ENCODE data around the gene PACRG. TPM values are rescaled to one million over a fixed set of nuclear protein-coding genes. Genes with fewer than 3 reads are reported as not detected.

The PACRG gene
- total RNA-seq, 5 donors from 2014 or later (not counting 1 experiment from before 2014, with no cell fraction given), result 0.20 to 3.0 (median 1.2) TPM; not detected in 1

GRCh38 chr6:163149279-163149848, 421.6 kb downstream of the PACRG start:
- H3K27me3 Mint-ChIP-seq, result peaks cover 16 to 24% of the 10 kb centered on the region in 2 donors
- H3K9me3 Mint-ChIP-seq, result no peaks in the 10 kb centered on the region
- H3K4me1 ChIP-seq (ENCODE audit: control insufficient read depth in 1 of 2, extremely low read depth in 1 of 2, insufficient read depth in 2 of 2, low read length in 2 of 2), result no peaks in the 10 kb centered on the region
- no peaks in the 10 kb centered on the region for H3K9me3 ChIP-seq
- H3K36me3 ChIP-seq (ENCODE audit: control insufficient read depth in 2 of 2, extremely low read depth in 1 of 2, insufficient read depth in 1 of 2, low read length in 1 of 2), result no peaks in the 10 kb centered on the region
- ChIA-PET POLR2A (no interaction called here), CTCF (no interaction called here)
- WGBS (ENCODE audit: insufficient coverage), result 75% methylated on average over 35 of the region's 35 CpGs
- DNase-seq (no peak), ATAC-seq (replicated peaks in 1 of 4) (no peak)
- no peaks in the 10 kb centered on the region for H3K36me3 Mint-ChIP-seq
- H3K4me1 Mint-ChIP-seq, result no peaks in the 10 kb centered on the region
- no peak overlapping the region for H3K4me3 Mint-ChIP-seq
- H3K4me3 ChIP-seq (ENCODE audit: control insufficient read depth in 1 of 2, extremely low read depth in 1 of 2, low read length in 1 of 2), result no peak overlapping the region
- H3K27ac Mint-ChIP-seq, result no peak overlapping the region
- no peak overlapping the region for H3K27ac ChIP-seq (ENCODE audit: low read length)
- H3K27me3 ChIP-seq (replicated peaks in 1 of 2; ENCODE audit: control insufficient read depth in 2 of 2, extremely low read depth in 1 of 2, insufficient read depth in 2 of 2, low read length in 1 of 2), result peaks cover 2 to 24% of the 10 kb centered on the region in 2 experiments

DNA sequence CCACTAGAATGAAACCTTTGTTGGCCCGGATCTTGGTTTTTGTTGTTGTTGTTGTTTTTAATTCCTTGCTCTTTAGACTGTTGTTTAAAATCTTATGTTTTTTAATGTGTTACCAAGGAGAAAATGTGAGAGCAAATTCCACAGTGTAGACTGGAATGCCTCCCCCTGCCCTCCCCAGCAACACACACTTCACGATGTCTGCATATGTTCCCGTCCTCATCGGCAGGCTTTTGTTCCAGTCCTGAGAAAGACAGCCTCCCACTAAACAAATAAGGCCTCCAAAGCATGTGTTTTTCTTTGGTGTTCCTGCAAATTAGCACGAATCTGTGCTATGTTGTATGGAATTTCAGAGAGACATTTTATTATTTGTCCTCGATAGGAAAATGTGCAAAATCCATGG, 423.4 kb downstream of the PACRG start:
- no peak for DNase-seq
- Mint-ChIP-seq H3K9me3 (no peaks in the 10 kb centered on the region), H3K4me1 (no peaks in the 10 kb centered on the region), H3K27ac (peak overlapping the region in 1 of 2 donors; percentile 6), H3K4me3 (no peak overlapping the region), H3K27me3 (peaks cover 16 to 24% of the 10 kb centered on the region in 2 donors), H3K36me3 (no peaks in the 10 kb centered on the region)
- WGBS (ENCODE audit: insufficient coverage), result no CpG with 5 or more reads among the region's 6 CpGs
- Histone ChIP-seq H3K9me3 (no peaks in the 10 kb centered on the region), H3K4me1 (ENCODE audit: control insufficient read depth in 1 of 2, extremely low read depth in 1 of 2, insufficient read depth in 2 of 2, low read length in 2 of 2) (no peaks in the 10 kb centered on the region), H3K36me3 (ENCODE audit: control insufficient read depth in 2 of 2, extremely low read depth in 1 of 2, insufficient read depth in 1 of 2, low read length in 1 of 2) (no peaks in the 10 kb centered on the region), H3K27ac (ENCODE audit: low read length) (no peak overlapping the region), H3K27me3 (replicated peaks in 1 of 2; ENCODE audit: control insufficient read depth in 2 of 2, extremely low read depth in 1 of 2, insufficient read depth in 2 of 2, low read length in 1 of 2) (peaks cover 2 to 24% of the 10 kb centered on the region in 2 experiments), H3K4me3 (ENCODE audit: control insufficient read depth in 1 of 2, extremely low read depth in 1 of 2, low read length in 1 of 2) (no peak overlapping the region)
- no peak for ATAC-seq (replicated peaks in 1 of 4)
- POLR2A ChIA-PET, result no interaction called here
- CTCF ChIA-PET, result no interaction called here

- peaks cover 16 to 23% of the 10 kb centered on the region in 2 donors for H3K27me3 Mint-ChIP-seq
- no peaks in the 10 kb centered on the region for H3K4me1 Mint-ChIP-seq
- DNase-seq (no peak), ATAC-seq (replicated peaks in 1 of 4) (no peak)
- Histone ChIP-seq H3K27me3 (replicated peaks in 1 of 2; ENCODE audit: control insufficient read depth in 2 of 2, extremely low read depth in 1 of 2, insufficient read depth in 2 of 2, low read length in 1 of 2) (peaks cover 2 to 24% of the 10 kb centered on the region in 2 experiments), H3K4me1 (ENCODE audit: control insufficient read depth in 1 of 2, extremely low read depth in 1 of 2, insufficient read depth in 2 of 2, low read length in 2 of 2) (no peaks in the 10 kb centered on the region), H3K9me3 (no peaks in the 10 kb centered on the region), H3K27ac (ENCODE audit: low read length) (no peak overlapping the region), H3K4me3 (ENCODE audit: control insufficient read depth in 1 of 2, extremely low read depth in 1 of 2, low read length in 1 of 2) (no peak overlapping the region), H3K36me3 (ENCODE audit: control insufficient read depth in 2 of 2, extremely low read depth in 1 of 2, insufficient read depth in 1 of 2, low read length in 1 of 2) (no peaks in the 10 kb centered on the region)
- no peaks in the 10 kb centered on the region for H3K36me3 Mint-ChIP-seq
- H3K27ac Mint-ChIP-seq, result no peak overlapping the region
- H3K9me3 Mint-ChIP-seq, result no peaks in the 10 kb centered on the region
- CTCF ChIA-PET, result no interaction called here
- H3K4me3 Mint-ChIP-seq, result no peak overlapping the region
- WGBS (ENCODE audit: insufficient coverage), result 63% methylated on average over 2 of the region's 6 CpGs
- POLR2A ChIA-PET, result no interaction called here
Observed at GRCh38 chr6:163152701-163153100, 424.9 kb downstream of the PACRG start.

DNA sequence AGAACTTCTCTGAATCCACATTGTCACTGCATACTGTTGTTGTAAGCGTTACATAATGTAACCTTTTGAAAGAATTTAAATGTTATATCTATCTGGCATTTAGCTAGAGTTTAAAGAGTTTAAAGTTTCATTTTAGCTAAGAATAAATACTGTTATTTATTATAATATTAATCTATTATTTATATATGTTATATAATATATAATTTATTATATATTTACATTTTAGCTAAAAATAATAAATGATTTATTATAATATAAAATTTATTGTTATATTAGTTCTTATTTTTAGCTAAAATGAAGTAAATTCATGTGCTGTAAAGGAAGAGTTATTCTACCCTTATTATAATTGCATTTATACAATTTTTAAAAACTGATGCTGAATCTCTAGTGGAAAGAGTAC, 431.3 kb downstream of the PACRG start:
- Mint-ChIP-seq H3K4me3 (no peak overlapping the region), H3K4me1 (no peaks in the 10 kb centered on the region), H3K27me3 (peaks cover 6 to 8% of the 10 kb centered on the region in 2 donors), H3K9me3 (no peaks in the 10 kb centered on the region), H3K27ac (no peak overlapping the region), H3K36me3 (no peaks in the 10 kb centered on the region)
- no peaks in the 10 kb centered on the region for H3K4me1 ChIP-seq (ENCODE audit: control insufficient read depth in 1 of 2, extremely low read depth in 1 of 2, insufficient read depth in 2 of 2, low read length in 2 of 2)
- no peaks in the 10 kb centered on the region for H3K9me3 ChIP-seq
- CTCF ChIA-PET, result interaction anchor here in 1 of 2 donors (0.6 kb wide), 1 partner anchor 226 kb away, joined by 4 read pairs; no protein-coding TSS in a partner anchor
- no peak overlapping the region for H3K4me3 ChIP-seq (ENCODE audit: control insufficient read depth in 1 of 2, extremely low read depth in 1 of 2, low read length in 1 of 2)
- DNase-seq (no peak), ATAC-seq (replicated peaks in 1 of 4) (no peak)
- peaks cover 0 to 9% of the 10 kb centered on the region in 2 experiments for H3K27me3 ChIP-seq (replicated peaks in 1 of 2; ENCODE audit: control insufficient read depth in 2 of 2, extremely low read depth in 1 of 2, insufficient read depth in 2 of 2, low read length in 1 of 2)
- H3K36me3 ChIP-seq (ENCODE audit: control insufficient read depth in 2 of 2, extremely low read depth in 1 of 2, insufficient read depth in 1 of 2, low read length in 1 of 2), result no peaks in the 10 kb centered on the region
- WGBS (ENCODE audit: insufficient coverage), result no CpG with 5 or more reads among the region's 1 CpG
- POLR2A ChIA-PET, result no interaction called here
- no peak overlapping the region for H3K27ac ChIP-seq (ENCODE audit: low read length)

DNA sequence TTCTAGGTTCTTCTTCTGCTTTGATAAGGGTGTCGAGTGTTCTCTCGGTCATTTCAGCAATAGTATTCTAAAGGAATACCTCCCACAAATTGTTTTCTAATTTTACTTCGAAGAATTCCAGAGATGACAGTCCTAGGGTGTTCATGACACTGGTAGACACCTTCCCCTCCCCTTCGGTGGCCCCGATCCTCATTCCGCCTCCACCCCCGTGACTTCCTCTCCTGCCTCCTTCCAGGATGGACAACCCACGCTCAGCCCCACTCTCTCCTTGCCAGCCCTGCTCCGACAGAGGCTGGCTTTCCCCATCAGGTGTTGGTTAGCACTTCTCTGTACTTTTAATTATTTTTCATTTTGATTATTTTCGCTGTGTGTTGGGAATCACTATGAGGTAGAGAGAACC, 431.9 kb downstream of the PACRG start:
- Mint-ChIP-seq H3K36me3 (no peaks in the 10 kb centered on the region), H3K4me1 (no peaks in the 10 kb centered on the region), H3K27me3 (peaks cover 6 to 8% of the 10 kb centered on the region in 2 donors), H3K9me3 (no peaks in the 10 kb centered on the region), H3K27ac (no peak overlapping the region), H3K4me3 (no peak overlapping the region)
- ChIA-PET CTCF (interaction anchor here in 1 of 2 donors (0.6 kb wide), 1 partner anchor 227 kb away, joined by 4 read pairs; no protein-coding TSS in a partner anchor), POLR2A (no interaction called here)
- H3K4me1 ChIP-seq (ENCODE audit: control insufficient read depth in 1 of 2, extremely low read depth in 1 of 2, insufficient read depth in 2 of 2, low read length in 2 of 2), result no peaks in the 10 kb centered on the region
- WGBS (ENCODE audit: insufficient coverage), result 73% methylated on average over 7 of the region's 10 CpGs
- no peaks in the 10 kb centered on the region for H3K36me3 ChIP-seq (ENCODE audit: control insufficient read depth in 2 of 2, extremely low read depth in 1 of 2, insufficient read depth in 1 of 2, low read length in 1 of 2)
- H3K4me3 ChIP-seq (ENCODE audit: control insufficient read depth in 1 of 2, extremely low read depth in 1 of 2, low read length in 1 of 2), result no peak overlapping the region
- no peaks in the 10 kb centered on the region for H3K9me3 ChIP-seq
- ATAC-seq (replicated peaks in 1 of 4), result no peak
- H3K27ac ChIP-seq (ENCODE audit: low read length), result no peak overlapping the region
- DNase-seq, result no peak
- H3K27me3 ChIP-seq (replicated peaks in 1 of 2; ENCODE audit: control insufficient read depth in 2 of 2, extremely low read depth in 1 of 2, insufficient read depth in 2 of 2, low read length in 1 of 2), result peaks cover 0 to 8% of the 10 kb centered on the region in 2 experiments

GRCh38 chr6:163162007-163162873, 434.5 kb downstream of the PACRG start:
- H3K4me3 ChIP-seq (ENCODE audit: control insufficient read depth in 1 of 2, extremely low read depth in 1 of 2, low read length in 1 of 2), result no peak overlapping the region
- H3K9me3 ChIP-seq, result no peaks in the 10 kb centered on the region
- H3K4me3 Mint-ChIP-seq, result no peak overlapping the region
- ATAC-seq (replicated peaks in 1 of 4), result peak in 1 of 4 experiments; percentile 15
- H3K4me1 Mint-ChIP-seq, result no peaks in the 10 kb centered on the region
- H3K36me3 Mint-ChIP-seq, result no peaks in the 10 kb centered on the region
- POLR2A ChIA-PET, result no interaction called here
- no peaks in the 10 kb centered on the region for H3K4me1 ChIP-seq (ENCODE audit: control insufficient read depth in 1 of 2, extremely low read depth in 1 of 2, insufficient read depth in 2 of 2, low read length in 2 of 2)
- peaks cover 6 to 8% of the 10 kb centered on the region in 2 donors for H3K27me3 Mint-ChIP-seq
- no peaks in the 10 kb centered on the region for H3K9me3 Mint-ChIP-seq
- H3K36me3 ChIP-seq (ENCODE audit: control insufficient read depth in 2 of 2, extremely low read depth in 1 of 2, insufficient read depth in 1 of 2, low read length in 1 of 2), result no peaks in the 10 kb centered on the region
- H3K27ac ChIP-seq (ENCODE audit: low read length), result no peak overlapping the region
- peaks cover 0 to 8% of the 10 kb centered on the region in 2 experiments for H3K27me3 ChIP-seq (replicated peaks in 1 of 2; ENCODE audit: control insufficient read depth in 2 of 2, extremely low read depth in 1 of 2, insufficient read depth in 2 of 2, low read length in 1 of 2)
- H3K27ac Mint-ChIP-seq, result no peak overlapping the region
- no peak for DNase-seq
- CTCF ChIA-PET, result interaction anchor here in 1 of 2 donors (0.7 kb wide), 1 partner anchor 10 kb away, joined by 3 read pairs; no protein-coding TSS in a partner anchor
- 77% methylated on average over 11 of the region's 11 CpGs for WGBS (ENCODE audit: insufficient coverage)
